HG03558 (cell line): ENCODE data around the gene MRPS9.

Experiments
- ATAC-seq: cut with Tn5 transposase; IDR thresholded peaks from one replicate; pipeline ENCODE4 v1.9.1; 2021; ENCODE audit warnings: moderate number of reproducible peaks; ENCODE audit not compliant: unreplicated experiment; ENCODE audit errors: extremely low read depth

MRPS9 gene

DNA sequence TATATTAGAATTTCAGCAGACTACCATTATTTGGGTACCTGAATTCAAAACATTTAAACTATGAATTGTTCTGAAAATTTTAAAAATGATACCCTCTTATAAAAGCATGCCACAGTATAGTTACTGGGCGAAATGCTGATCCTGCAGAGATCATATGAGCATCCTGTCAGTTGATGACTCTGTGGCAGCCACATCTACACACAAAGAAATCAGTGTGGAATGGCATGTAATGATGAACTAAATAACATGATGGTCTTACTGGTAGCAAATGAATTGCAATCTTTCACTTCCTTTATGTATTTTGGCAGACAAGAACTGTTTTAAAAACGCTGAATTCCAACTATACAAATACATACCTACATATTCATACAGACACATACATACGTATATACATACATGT, 38.3 kb downstream of the MRPS9 start:
- ATAC-seq: no peak

GRCh38 chr2:105078906-105079495, 41.1 kb downstream of the MRPS9 start:
- no peak for ATAC-seq

GRCh38 chr2:105080461-105080860, 42.6 kb downstream of the MRPS9 start:
- no peak for ATAC-seq

DNA sequence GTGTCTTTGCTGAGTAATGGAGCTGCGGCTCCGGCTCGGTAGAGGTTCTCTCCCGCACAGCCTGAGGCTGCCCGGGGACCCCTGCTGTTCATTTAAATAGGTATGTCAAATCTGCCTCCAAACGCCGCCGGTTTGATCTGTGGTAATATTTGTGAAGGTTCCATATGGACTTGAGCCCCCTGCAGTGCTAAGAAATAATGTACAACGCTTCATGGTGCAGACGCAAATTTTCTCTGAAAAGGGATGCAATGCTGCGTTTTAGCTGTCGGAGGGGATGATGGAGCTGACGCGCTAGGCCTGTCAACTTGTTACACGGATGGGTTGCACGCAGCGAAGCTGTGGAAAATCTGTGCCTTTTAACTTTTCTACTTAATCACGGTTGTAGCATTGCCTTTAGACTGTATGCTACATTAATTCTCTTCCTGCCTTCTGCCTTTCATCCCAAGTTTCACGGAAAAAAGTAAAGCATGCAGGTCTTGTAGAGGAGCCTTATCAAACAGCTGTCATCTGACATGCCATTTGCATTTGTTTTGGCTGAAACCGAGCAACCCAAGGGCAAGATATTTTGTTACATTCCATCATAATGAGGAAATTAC, 43.2 kb downstream of the MRPS9 start:
- ATAC-seq: no peak

DNA sequence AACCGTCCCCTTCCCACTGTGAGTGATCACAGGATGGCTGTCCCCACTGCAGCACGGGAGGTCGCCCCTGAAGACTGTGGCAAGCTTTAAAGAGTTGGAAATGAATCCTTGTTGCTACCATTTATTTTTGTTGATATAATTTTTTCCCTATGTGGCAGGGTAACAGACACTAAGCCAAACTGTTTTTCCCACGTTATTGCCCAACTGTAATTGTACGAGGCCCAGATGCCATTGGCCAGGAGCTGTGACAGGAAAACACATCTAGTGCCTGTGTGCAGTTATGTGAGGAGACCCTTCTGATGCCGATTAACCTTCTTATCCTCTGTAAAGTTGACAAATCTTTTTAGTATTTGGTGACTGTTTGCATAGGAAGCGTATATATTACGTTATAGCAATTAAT, 44.2 kb downstream of the MRPS9 start:
- no peak for ATAC-seq

- ATAC-seq: no peak
Measured at GRCh38 chr2:105085525-105085924, 47.7 kb downstream of the MRPS9 start.

DNA sequence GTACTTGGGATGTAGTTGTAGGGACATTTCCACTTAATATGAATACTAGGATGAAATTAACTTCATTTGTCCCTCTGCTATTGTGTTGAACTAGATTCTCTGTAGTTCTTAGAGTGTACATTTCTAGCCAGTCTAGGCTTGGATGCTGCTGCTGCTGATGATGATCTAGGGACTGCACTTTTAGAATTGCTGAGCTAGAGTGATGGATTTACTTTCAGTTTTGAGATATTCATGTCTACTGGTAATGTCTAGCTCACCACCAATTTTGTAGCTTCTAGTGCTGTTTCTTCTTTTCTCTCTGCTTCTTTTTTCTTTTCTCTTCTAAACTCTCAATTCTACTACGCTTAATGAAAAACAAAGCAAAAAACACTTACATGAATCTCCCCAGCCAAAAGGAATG, 49.4 kb downstream of the MRPS9 start:
- ATAC-seq: no peak

DNA sequence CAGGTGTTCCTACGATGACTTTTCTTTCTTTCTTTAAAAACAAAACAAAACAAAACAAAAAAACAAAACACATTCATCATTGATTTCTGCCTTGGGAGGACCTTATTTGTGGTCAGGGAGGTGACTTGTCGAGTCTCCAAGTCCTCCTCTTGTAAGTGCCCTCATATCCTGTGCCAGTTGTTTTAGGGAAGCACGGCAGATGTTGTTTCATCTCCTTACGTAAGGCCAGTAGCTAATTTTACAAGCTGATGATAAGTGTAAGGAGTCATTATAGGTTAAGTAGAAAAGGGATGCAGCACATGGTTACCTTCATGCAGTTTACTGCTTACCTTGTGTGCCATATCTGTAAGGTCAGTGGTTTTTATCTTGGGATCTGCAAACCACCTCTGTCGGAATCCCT, 52.2 kb downstream of the MRPS9 start:
- no peak for ATAC-seq

- no peak for ATAC-seq
Measured at GRCh38 chr2:105092797-105093196, 54.9 kb downstream of the MRPS9 start.

GRCh38 chr2:105099153-105099552, 61.3 kb downstream of the MRPS9 start:
- ATAC-seq: no peak

- ATAC-seq: peak; percentile 70
Measured at GRCh38 chr2:105100046-105100840, 62.4 kb downstream of the MRPS9 start.

GRCh38 chr2:105102001-105102400, 64.1 kb downstream of the MRPS9 start:
- no peak for ATAC-seq

GRCh38 chr2:105102963-105103421, 65.1 kb downstream of the MRPS9 start:
- no peak for ATAC-seq

GRCh38 chr2:105103481-105103880, 65.6 kb downstream of the MRPS9 start:
- no peak for ATAC-seq

GRCh38 chr2:105104208-105104731, 66.4 kb downstream of the MRPS9 start:
- ATAC-seq: no peak

DNA sequence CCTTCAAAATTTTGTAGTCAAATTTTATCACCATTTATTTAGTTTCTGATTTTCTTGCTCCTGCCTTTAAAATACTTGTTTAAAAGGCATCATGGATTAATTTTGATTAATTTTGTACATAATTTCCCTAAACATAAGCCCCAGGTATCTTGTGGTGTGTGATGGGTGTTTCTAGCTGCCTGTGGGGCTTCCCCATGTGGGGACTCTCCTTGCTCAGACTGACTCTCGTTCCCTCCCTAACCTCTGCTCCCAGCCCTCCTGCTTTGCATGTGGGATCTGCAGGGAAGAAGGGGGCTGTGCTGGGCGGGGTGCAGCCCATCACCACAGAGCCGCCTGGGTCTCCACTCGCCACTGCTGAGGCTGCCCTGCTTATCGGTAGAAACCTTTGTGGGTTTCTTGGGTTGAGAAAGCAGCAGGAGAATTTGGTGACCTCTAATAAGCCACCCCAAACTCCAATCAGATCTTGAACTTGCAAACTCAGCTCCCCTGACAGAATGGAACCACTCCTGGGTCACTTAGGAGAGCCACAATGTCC, 72.5 kb downstream of the MRPS9 start:
- no peak for ATAC-seq

GRCh38 chr2:105111365-105112150, 73.7 kb downstream of the MRPS9 start:
- ATAC-seq: no peak

GRCh38 chr2:105112345-105112744, 74.5 kb downstream of the MRPS9 start:
- no peak for ATAC-seq

DNA sequence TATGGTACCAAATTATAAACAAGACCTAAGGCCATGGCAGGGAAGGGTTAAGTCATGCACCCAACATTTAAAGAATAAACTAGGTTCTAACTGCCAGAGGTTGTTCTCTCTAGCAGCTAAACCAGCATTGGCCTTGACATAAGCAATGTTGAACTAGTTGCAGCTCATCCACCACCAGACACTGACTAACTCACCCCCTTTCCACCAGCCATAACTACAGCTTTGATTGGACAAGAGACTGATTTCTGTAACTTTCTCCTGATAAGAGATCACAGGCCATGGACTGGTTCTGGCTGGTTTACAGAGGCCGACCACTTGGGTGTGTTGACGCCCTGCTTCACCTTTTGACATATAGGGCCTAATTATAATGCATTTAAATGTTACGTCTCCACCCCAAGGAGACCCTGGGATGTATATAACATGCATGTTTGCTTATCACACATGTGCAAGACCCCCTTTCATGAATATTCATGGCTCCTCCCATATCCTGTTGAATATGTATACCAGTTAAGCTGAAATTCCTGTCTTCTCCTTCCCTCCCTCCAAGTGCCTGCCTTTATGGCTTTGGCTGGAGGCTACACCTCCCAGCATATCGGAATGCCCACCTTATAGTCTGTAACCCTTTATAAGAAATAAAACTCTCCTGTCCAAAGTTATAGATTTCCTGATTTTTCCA, 75.9 kb downstream of the MRPS9 start:
- ATAC-seq: no peak

DNA sequence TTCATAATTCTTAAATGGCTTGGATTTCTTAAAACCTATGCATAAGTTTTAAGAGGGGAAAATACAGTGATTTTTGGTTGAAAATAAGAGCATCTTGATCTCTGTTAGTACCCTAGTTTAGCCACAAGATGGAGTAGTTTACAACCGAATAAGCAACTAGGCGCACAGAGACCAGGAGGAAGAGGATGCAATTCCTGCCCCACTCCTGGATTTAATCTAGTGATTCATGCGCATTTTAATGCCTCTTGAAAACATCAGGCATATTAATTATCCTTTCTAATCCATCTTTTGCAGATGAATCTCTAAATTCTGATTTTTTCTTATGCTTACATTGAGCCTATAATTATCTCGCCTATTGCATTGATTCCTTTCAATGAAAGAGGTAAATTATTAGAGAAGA, 76.7 kb downstream of the MRPS9 start:
- no peak for ATAC-seq
